MCF 10A (cell line): ENCODE measurements around the gene PGLYRP2. TPM values are rescaled to one million over a fixed set of nuclear protein-coding genes. Genes with fewer than 3 reads are reported as not detected.

Experiments used
- BruUV-seq: library from RNA; stranded (reverse); fragments of 400-500 nt; replicated peaks from 2 replicates; lab custom pipeline; 2021; lab: Mats Ljungman, UMichigan
- CTCF ChIA-PET: fragments of 300-600 bp; sonication (Branson Sonifier 250); formaldehyde crosslinking; extraction: SDS; loops from one replicate; lab custom pipeline; 2021; ENCODE audit warnings: antibody characterized with exemption, inconsistent platforms; lab: Yijun Ruan, JAX
- POLR2A ChIA-PET: fragments of 300-600, 350-650 bp; sonication (Branson Sonifier 250); formaldehyde crosslinking; extraction: SDS; loops from one replicate; lab custom pipeline; 2020; ENCODE audit warnings: antibody characterized with exemption, inconsistent platforms; lab: Yijun Ruan, JAX
- DNase-seq: peaks from one replicate; pipeline ENCODE4 v3.0.0-alpha.2; 2018; ENCODE audit not compliant: unreplicated experiment
- H3K27ac Mint-ChIP-seq: one replicate; pipeline ENCODE4 v1.8.0; 2022; ENCODE audit warnings: mild to moderate bottlenecking, low read depth, mixed read lengths; ENCODE audit not compliant: unreplicated experiment
- H3K27me3 Mint-ChIP-seq: one replicate; pipeline ENCODE4 v1.8.0; 2022; ENCODE audit warnings: mixed read lengths; ENCODE audit not compliant: insufficient read depth, unreplicated experiment
- H3K36me3 Mint-ChIP-seq: one replicate; pipeline ENCODE4 v1.8.0; 2022; ENCODE audit warnings: mild to moderate bottlenecking, moderate library complexity, mixed read lengths; ENCODE audit not compliant: insufficient read depth, unreplicated experiment
- H3K4me1 Mint-ChIP-seq: one replicate; pipeline ENCODE4 v1.8.0; 2022; ENCODE audit warnings: mixed read lengths; ENCODE audit not compliant: insufficient read depth, unreplicated experiment
- H3K4me3 Mint-ChIP-seq: one replicate; pipeline ENCODE4 v1.8.0; 2022; ENCODE audit warnings: mild to moderate bottlenecking, moderate library complexity, mixed read lengths; ENCODE audit not compliant: unreplicated experiment
- H3K9me3 Mint-ChIP-seq: one replicate; pipeline ENCODE4 v1.8.0; 2022; ENCODE audit warnings: mixed read lengths; ENCODE audit not compliant: unreplicated experiment
- intact Hi-C: fragments of 100-400 bp; cut with micrococcal nuclease; formaldehyde crosslinking; loops from 2 replicates; pipeline ENCODE4 v1.14.1; 2022
- total RNA-seq: library from RNA; stranded (reverse); gene quantifications from 2 replicates; pipeline ENCODE4 v1.2.3, GENCODE V29; 2022
- TF ChIP-seq, protein P1 (sequence below): fragments of 200-600 bp; IDR thresholded peaks from one replicate; pipeline ENCODE4 v1.8.0; 2022; ENCODE audit warnings: antibody characterized with exemption, mild to moderate bottlenecking; ENCODE audit not compliant: unreplicated experiment

Gene PGLYRP2
- total RNA-seq, 1 experiment from 2014 or later = not detected

DNA sequence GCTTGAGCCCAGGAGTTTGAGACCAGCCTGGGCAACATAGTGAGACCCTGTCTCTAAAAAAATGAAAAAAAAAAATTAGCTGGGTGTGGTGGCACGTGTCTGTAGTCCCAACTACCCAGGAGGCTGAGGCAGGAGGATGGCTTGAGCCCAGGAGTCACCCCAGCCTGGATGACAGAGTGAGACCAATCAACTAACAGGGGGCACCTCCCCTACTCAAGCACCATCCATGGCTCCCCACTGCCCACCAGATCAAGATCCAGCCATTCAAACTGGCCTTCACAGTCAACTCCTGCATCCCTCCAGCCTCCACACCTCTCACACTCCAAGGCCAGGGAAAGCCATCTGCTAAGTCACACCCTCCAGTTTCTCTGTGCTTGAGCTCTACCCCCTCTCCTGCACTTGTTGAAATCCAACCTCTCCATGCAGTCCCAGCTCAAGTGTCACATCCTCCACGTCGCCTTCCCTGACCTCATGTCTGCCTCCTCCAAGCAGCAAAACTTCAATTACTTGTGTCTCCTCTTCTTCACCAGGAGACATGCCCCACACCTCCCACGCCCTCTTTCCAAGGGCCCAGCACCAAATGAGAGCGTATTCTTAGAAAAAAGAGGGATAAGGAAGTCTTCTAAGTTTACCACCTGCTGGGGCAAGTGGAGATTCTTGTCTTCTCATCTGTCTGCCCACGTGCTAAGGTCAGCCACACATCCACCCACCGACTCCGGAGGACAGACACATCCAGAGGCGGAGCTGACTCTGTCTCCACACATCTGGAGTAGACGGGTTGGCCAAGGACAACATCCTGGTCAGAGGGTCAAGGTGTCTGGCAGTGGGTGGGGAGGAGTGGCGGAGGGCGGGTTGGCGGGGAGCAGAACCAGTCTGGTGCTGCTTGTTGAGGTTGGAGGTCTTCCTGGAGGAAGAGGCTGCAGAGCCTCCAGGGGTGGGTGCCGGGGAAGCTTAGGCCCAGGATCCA, 28.1 kb upstream of the PGLYRP2 start:
- no TSS peak for BruUV-seq
- H3K4me3 Mint-ChIP-seq = no peak overlapping the region
- H3K36me3 Mint-ChIP-seq = no peaks in the 10 kb centered on the region
- POLR2A ChIA-PET = interaction anchor here (1.5 kb wide), 1 partner anchor 47 kb away, joined by 3 read pairs; no protein-coding TSS in a partner anchor
- H3K27me3 Mint-ChIP-seq = peaks cover 24% of the 10 kb centered on the region
- H3K27ac Mint-ChIP-seq = no peak overlapping the region
- H3K4me1 Mint-ChIP-seq = no peaks in the 10 kb centered on the region
- H3K9me3 Mint-ChIP-seq = peaks cover 7% of the 10 kb centered on the region
- CTCF ChIA-PET = interaction anchor here (0.6 kb wide), 1 partner anchor 34 kb away, joined by 3 read pairs; no protein-coding TSS in a partner anchor
- DNase-seq = no peak
- intact Hi-C loops = no loop called here
- TF ChIP-seq, protein P1, sequence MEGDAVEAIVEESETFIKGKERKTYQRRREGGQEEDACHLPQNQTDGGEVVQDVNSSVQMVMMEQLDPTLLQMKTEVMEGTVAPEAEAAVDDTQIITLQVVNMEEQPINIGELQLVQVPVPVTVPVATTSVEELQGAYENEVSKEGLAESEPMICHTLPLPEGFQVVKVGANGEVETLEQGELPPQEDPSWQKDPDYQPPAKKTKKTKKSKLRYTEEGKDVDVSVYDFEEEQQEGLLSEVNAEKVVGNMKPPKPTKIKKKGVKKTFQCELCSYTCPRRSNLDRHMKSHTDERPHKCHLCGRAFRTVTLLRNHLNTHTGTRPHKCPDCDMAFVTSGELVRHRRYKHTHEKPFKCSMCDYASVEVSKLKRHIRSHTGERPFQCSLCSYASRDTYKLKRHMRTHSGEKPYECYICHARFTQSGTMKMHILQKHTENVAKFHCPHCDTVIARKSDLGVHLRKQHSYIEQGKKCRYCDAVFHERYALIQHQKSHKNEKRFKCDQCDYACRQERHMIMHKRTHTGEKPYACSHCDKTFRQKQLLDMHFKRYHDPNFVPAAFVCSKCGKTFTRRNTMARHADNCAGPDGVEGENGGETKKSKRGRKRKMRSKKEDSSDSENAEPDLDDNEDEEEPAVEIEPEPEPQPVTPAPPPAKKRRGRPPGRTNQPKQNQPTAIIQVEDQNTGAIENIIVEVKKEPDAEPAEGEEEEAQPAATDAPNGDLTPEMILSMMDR = no peak

GRCh38 chr19:15506074-15506571, 26.8 kb upstream of the PGLYRP2 start:
- H3K4me1 Mint-ChIP-seq = no peaks in the 10 kb centered on the region
- DNase-seq = no peak
- CTCF ChIA-PET = interaction anchor here (0.6 kb wide), 1 partner anchor 33 kb away, joined by 3 read pairs; no protein-coding TSS in a partner anchor
- no peak overlapping the region for H3K4me3 Mint-ChIP-seq
- POLR2A ChIA-PET = interaction anchor here (1.5 kb wide), 1 partner anchor 48 kb away, joined by 3 read pairs; no protein-coding TSS in a partner anchor
- no peak overlapping the region for H3K27ac Mint-ChIP-seq
- no peaks in the 10 kb centered on the region for H3K36me3 Mint-ChIP-seq
- no TSS peak for BruUV-seq
- H3K27me3 Mint-ChIP-seq = peaks cover 24% of the 10 kb centered on the region
- TF ChIP-seq, protein P1 = no peak
- peaks cover 7% of the 10 kb centered on the region for H3K9me3 Mint-ChIP-seq
- intact Hi-C loops = no loop called here

DNA sequence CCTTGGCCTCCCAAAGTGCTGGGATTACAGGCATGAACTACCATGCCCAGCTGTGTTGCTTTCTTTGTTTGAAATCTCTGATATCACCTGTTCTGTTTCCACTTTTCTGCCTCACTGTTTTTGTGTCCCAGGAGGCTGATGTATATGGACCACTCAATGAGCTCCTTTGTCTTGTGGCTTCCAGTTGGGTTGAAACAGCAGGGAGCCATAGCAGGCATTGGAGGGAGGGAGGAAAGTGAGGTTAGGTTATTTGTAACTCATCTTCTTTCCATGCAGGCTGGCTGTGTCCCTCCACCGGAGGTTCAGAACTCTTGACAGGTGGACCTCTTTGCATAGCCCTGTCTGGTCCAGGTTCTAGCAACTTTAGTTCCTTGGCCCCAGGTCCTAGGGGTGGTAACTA, 23.0 kb upstream of the PGLYRP2 start:
- BruUV-seq = no TSS peak
- no peaks in the 10 kb centered on the region for H3K4me1 Mint-ChIP-seq

More for the DNA sequence above, 23.0 kb upstream of the PGLYRP2 start:
- no peak overlapping the region for H3K27ac Mint-ChIP-seq
- H3K27me3 Mint-ChIP-seq = peaks cover 10% of the 10 kb centered on the region
- TF ChIP-seq, protein P1 = no peak
- DNase-seq = no peak
- intact Hi-C loops = no loop called here
- H3K36me3 Mint-ChIP-seq = no peaks in the 10 kb centered on the region
- no peak overlapping the region for H3K4me3 Mint-ChIP-seq
- ChIA-PET CTCF (interaction anchor here (0.9 kb wide), 1 partner anchor 53 kb away, joined by 3 read pairs; no protein-coding TSS in a partner anchor), POLR2A (no interaction called here)
- H3K9me3 Mint-ChIP-seq = peaks cover 7% of the 10 kb centered on the region
